Endothelial cell of umbilical vein (primary cell): Measurements from ENCODE around the gene SIRT2.

Experiments
- CTCF ChIP-seq, 2 donors: IDR thresholded peaks; 1 replicate in 1 of 2; 2 replicates in 1 of 2; pipeline ENCODE4 v1.5.1; 2011; ENCODE audit warnings: low read length in 2 of 2, mild to moderate bottlenecking in 2 of 2, moderate library complexity in 2 of 2, control low read depth in 1 of 2, inconsistent platforms in 1 of 2, low read depth in 1 of 2; ENCODE audit not compliant: insufficient read depth in 1 of 2; ENCODE audit errors: extremely low read depth in 1 of 2
- POLR2AphosphoS5 ChIP-seq: IDR thresholded peaks from 2 replicates; pipeline ENCODE4 v1.6.1; 2012; ENCODE audit warnings: low read depth, mild to moderate bottlenecking, control low read depth, low read length, moderate library complexity; ENCODE audit not compliant: insufficient read depth

- TF ChIP-seq CTCF (IDR thresholded peaks at IDR 0.05; ENCODE audit: extremely low read depth in 1 of 2, insufficient read depth in 1 of 2, low read depth in 1 of 2, low read length in 2 of 2): no peak
- TF ChIP-seq POLR2AphosphoS5: no peak
Observed at GRCh38 chr19:38867171-38867780, 32.1 kb downstream of the SIRT2 start.
